Vagina (tissue), 2 donors: Measurements from ENCODE around the gene NCAPD3.

Experiments
- CTCF ChIP-seq, 3 experiments: fragments of 450-650 bp in 2 of 3; fragments of 200-600 bp in 1 of 3; sonication (generic) in 1 of 3; IDR thresholded peaks; one replicate each; pipeline ENCODE4 v1.5.1; 2017 to 2019; ENCODE audit warnings: antibody characterized with exemption in 3 of 3, mild to moderate bottlenecking in 2 of 3, moderate library complexity in 2 of 3
- POLR2A ChIP-seq, 2 donors: fragments of 450-650 bp; IDR thresholded peaks; one replicate each; pipeline ENCODE4 v1.6.1; 2017; ENCODE audit warnings: antibody characterized with exemption in 2 of 2, mild to moderate bottlenecking in 2 of 2, moderate library complexity in 2 of 2
- POLR2AphosphoS5 ChIP-seq, 2 donors: sonication (generic); formaldehyde crosslinking; IDR thresholded peaks; one replicate each; pipeline ENCODE4 v1.9.0; 2017; ENCODE audit warnings: antibody characterized with exemption in 2 of 2, mild to moderate bottlenecking in 2 of 2, low read depth in 1 of 2; ENCODE audit not compliant: insufficient read depth in 1 of 2

GRCh38 chr11:134252346-134253187 lies 28.8 kb upstream of the NCAPD3 start:
- TF ChIP-seq CTCF (IDR thresholded peaks at IDR 0.05) (no peak), POLR2AphosphoS5 (IDR thresholded peaks at IDR 0.05; ENCODE audit: insufficient read depth in 1 of 2, low read depth in 1 of 2) (no peak), POLR2A (IDR thresholded peaks at IDR 0.05) (no peak)
